Activated T-cell treated with anti-CD3 and anti-CD28 coated beads for 48 hours (primary cell): Measurements from ENCODE around the gene CA4.
"Not testable (repeated sequence)": the region's sequence is repeated elsewhere in the genome, so short reads cannot be mapped to it uniquely, and the experiment has no call there.

Experiments
- DNase-seq: peaks from one replicate; pipeline ENCODE4 v3.0.0-alpha.2; 2020; ENCODE audit warnings: low read depth

Gene CA4

GRCh38 chr17:60174035-60174434 lies 24.3 kb downstream of the CA4 start:
- DNase-seq: no peak

- not testable (repeated sequence) for DNase-seq
Observed at GRCh38 chr17:60174767-60175166, 25.0 kb downstream of the CA4 start.

DNA sequence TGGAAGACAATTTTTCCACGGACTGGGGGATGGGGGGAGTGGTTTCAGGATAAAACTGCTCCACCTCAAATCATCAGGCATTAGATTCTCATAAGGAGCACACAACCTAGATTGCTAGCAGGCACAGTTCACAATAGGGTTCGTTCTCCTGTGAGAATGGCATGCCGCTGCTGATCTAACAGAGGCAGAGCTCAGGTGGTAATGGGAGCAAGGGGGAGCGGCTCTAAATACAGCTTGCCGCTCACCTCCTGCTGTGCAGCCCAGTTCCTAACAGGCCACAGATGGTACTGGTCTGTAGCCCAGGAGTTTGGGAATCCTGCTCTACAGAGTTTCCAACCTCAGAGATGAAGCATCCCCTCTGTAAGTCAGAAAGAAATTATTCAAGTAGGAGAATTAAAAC lies 27.0 kb downstream of the CA4 start:
- not testable (repeated sequence) for DNase-seq

DNA sequence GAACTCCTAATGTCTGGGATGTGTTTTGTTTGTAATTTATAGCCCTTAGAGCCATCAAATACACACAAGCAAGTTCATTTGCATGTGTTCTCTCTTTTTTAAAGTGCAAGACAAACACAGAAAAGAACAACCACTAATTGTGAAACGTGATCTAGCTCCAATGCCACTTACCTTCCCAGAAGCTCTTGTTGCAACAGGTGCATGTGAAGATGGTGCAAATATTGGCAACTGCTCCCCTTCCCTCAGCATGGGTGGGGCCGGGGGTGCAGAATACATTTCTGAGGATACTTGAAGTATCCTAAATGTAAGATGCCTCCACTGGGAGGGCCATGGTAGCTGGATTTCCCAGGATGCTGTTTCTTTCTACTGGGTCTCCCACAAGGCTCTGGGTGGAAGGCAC lies 28.4 kb downstream of the CA4 start:
- DNase-seq: not testable (repeated sequence)

GRCh38 chr17:60180380-60180779 lies 30.6 kb downstream of the CA4 start:
- DNase-seq: not testable (repeated sequence)

- DNase-seq: not testable (repeated sequence)
Observed at GRCh38 chr17:60186372-60186771, 36.6 kb downstream of the CA4 start.

GRCh38 chr17:60186846-60187745 lies 37.3 kb downstream of the CA4 start:
- not testable (repeated sequence) for DNase-seq

GRCh38 chr17:60188759-60189158 lies 39.0 kb downstream of the CA4 start:
- DNase-seq: no peak

GRCh38 chr17:60190032-60190431 lies 40.3 kb downstream of the CA4 start:
- not testable (repeated sequence) for DNase-seq

- DNase-seq: not testable (repeated sequence)
Observed at GRCh38 chr17:60193032-60193431, 43.3 kb downstream of the CA4 start.

DNA sequence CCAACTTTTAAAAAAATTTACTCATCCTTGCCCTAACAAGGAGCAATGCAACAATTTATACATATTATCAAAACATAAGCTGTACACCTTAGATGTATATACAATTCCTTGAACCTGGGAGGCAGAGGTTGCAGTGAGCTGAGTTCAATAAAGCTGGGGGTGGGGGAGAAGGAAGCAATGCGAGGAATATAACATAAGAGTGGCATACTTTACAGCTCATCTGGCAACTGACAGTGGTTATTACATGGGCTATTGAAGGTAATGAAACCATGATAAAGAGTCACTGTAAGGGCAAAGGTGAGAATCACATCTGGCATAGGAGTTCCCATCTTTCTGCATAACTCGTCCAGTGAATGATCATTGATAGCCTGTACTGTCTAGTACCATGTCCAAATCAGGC lies 43.7 kb downstream of the CA4 start:
- no peak for DNase-seq

GRCh38 chr17:60194141-60194540 lies 44.4 kb downstream of the CA4 start:
- not testable (repeated sequence) for DNase-seq

DNA sequence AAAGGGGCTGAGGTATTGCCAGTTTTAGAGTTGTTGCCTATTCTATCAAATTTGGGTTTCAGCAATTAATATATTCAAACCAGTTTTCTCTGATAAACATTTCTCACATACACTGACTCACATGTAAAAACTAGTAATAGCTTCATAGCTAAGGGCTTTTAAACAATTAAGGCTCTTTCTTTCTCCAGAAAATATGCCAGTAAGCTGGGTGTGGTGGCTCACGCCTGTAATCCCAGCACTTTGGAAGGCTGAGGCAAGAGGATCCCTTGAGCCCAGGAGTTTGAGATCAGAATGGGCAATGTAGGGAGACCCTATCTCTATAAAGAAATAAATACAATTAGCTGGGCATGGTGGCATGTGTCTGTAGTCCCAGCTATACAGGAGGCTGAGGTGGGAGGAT lies 48.9 kb downstream of the CA4 start:
- not testable (repeated sequence) for DNase-seq

DNA sequence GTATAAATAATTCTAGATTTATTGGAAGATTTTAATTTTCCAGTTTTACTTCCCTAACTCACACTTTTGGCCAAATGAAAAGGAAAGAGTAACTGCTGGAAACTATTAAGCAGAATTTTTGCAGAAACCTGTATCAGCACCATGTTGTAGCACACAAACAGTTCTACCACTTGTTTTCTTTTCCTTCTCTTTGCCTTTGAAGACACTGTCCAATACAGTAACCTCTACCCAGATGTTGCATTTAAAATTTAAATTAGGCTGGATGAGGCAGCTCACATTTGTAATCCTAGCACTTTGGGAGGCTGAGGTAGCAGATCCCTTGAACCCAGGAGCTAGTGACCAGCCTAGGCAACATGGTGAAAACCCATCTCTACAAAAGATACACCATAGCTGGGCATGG lies 56.0 kb downstream of the CA4 start:
- not testable (repeated sequence) for DNase-seq

DNA sequence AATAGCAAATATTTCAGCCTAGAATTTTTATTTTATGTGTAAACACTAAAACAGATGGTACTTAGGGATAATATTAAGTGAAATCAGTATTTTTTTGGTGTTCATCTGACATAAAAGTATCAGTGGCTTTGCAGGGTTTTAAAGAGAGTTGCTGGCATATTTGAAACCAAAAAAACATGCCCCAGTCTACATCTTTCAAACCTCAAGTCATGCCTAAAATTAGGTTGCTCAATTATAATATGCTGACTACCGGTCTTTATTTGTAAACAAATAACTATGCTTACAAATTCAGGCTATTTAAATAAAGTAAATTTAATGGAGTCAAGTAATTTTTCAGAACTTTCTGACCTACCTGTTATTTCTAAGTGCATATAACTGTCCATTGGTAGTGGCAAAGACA lies 58.5 kb downstream of the CA4 start:
- DNase-seq: not testable (repeated sequence)
